ENCODE results near the gene AOC2.
"Not testable (repeated sequence)": the region's sequence is repeated elsewhere in the genome, so short reads cannot be mapped to it uniquely, and the experiment has no call there.

The AOC2 gene

GRCh38 chr17:42881706-42882105 lies 37.3 kb downstream of the AOC2 start:
- not testable (repeated sequence) for DNase-seq (ENCODE audit: low read depth in 3 of 3)

GRCh38 chr17:42882166-42882565 lies 37.8 kb downstream of the AOC2 start:
- no peak for DNase-seq (ENCODE audit: low read depth in 3 of 3)

GRCh38 chr17:42883802-42884558 lies 39.6 kb downstream of the AOC2 start:
- no peak for DNase-seq (ENCODE audit: low read depth in 3 of 3)

GRCh38 chr17:42885806-42886205 lies 41.4 kb downstream of the AOC2 start:
- DNase-seq (ENCODE audit: low read depth in 3 of 3): not testable (repeated sequence)

GRCh38 chr17:42886283-42887176 lies 42.1 kb downstream of the AOC2 start:
- no peak for DNase-seq (ENCODE audit: low read depth in 3 of 3)

- DNase-seq (ENCODE audit: low read depth in 3 of 3): no peak
These were observed 45.4 kb downstream of the AOC2 start for GRCh38 chr17:42889809-42890208.

- no peak for DNase-seq (ENCODE audit: low read depth in 3 of 3)
These were observed 47.3 kb downstream of the AOC2 start for GRCh38 chr17:42891539-42892152.

- no peak for DNase-seq (ENCODE audit: low read depth in 3 of 3)
These were observed 49.0 kb downstream of the AOC2 start for GRCh38 chr17:42893359-42893758.

- no peak for DNase-seq (ENCODE audit: low read depth in 3 of 3)
These were observed 50.2 kb downstream of the AOC2 start for GRCh38 chr17:42894283-42895184.

GRCh38 chr17:42895185-42895555 lies 50.8 kb downstream of the AOC2 start:
- no peak for DNase-seq (ENCODE audit: low read depth in 3 of 3)

- DNase-seq (ENCODE audit: low read depth in 3 of 3): no peak
These were observed 53.9 kb downstream of the AOC2 start for GRCh38 chr17:42898147-42898811.

GRCh38 chr17:42899981-42900380 lies 55.6 kb downstream of the AOC2 start:
- DNase-seq (ENCODE audit: low read depth in 3 of 3): not testable (repeated sequence)

Measured in stimulated activated CD4-positive, alpha-beta T cell treated with anti-CD3 and anti-CD28 coated beads, TNF-alpha, amount 100 ng/mL, for 48 hours (primary cell).